Peyer's patch (tissue), 4 donors: Measurements from ENCODE around the gene TTC12. TPM values are rescaled to one million over a fixed set of nuclear protein-coding genes. Genes with fewer than 3 reads are reported as not detected.

Experiments used
- DNase-seq, 3 donors: peaks; one replicate each; pipeline ENCODE4 v3.0.0-alpha.2; 2017 to 2019
- H3K27ac ChIP-seq, 4 donors: fragments of 200-600 bp; sonication (generic); one replicate each; pipeline ENCODE4 v1.5.1; 2016 to 2019
- H3K27me3 ChIP-seq, 2 donors: fragments of 200-600 bp; sonication (generic); one replicate each; pipeline ENCODE4 v1.5.1; 2019
- H3K36me3 ChIP-seq, 3 donors: fragments of 200-600 bp; sonication (generic); one replicate each; pipeline ENCODE4 v1.5.1; 2016 to 2019
- H3K4me1 ChIP-seq, 4 donors: fragments of 200-600 bp; sonication (generic); one replicate each; pipeline ENCODE4 v1.5.1; 2016 to 2019
- H3K4me3 ChIP-seq, 4 donors: fragments of 200-600 bp; sonication (generic); 1 replicate in 3 of 4; 2 replicates in 1 of 4; pipeline ENCODE4 v1.5.1; 2016 to 2019; ENCODE audit warnings: mild to moderate bottlenecking in 1 of 4
- H3K9me3 ChIP-seq, 4 donors: fragments of 200-600 bp; sonication (generic); one replicate each; pipeline ENCODE4 v1.5.1; 2016 to 2019; ENCODE audit warnings: mild to moderate bottlenecking in 1 of 4
- CTCF ChIP-seq, 6 experiments: fragments of 450-650 bp in 4 of 6; fragments of 200-600 bp in 2 of 6; sonication (generic) in 1 of 6; IDR thresholded peaks; one replicate each; pipeline ENCODE4 v1.5.1; 2017 to 2019; ENCODE audit warnings: antibody characterized with exemption in 6 of 6, mild to moderate bottlenecking in 3 of 6, moderate library complexity in 1 of 6
- POLR2A ChIP-seq, 2 donors: fragments of 450-650 bp; IDR thresholded peaks; one replicate each; pipeline ENCODE4 v1.5.1; 2017; ENCODE audit warnings: antibody characterized with exemption in 2 of 2, mild to moderate bottlenecking in 2 of 2, moderate library complexity in 2 of 2
- total RNA-seq, 4 donors: library from RNA; depleted of rRNA; stranded (reverse); fragments of >200 nt; gene quantifications; one replicate each; pipeline ENCODE4 v1.1.0, GENCODE V29; 2016

The TTC12 gene, protein sequence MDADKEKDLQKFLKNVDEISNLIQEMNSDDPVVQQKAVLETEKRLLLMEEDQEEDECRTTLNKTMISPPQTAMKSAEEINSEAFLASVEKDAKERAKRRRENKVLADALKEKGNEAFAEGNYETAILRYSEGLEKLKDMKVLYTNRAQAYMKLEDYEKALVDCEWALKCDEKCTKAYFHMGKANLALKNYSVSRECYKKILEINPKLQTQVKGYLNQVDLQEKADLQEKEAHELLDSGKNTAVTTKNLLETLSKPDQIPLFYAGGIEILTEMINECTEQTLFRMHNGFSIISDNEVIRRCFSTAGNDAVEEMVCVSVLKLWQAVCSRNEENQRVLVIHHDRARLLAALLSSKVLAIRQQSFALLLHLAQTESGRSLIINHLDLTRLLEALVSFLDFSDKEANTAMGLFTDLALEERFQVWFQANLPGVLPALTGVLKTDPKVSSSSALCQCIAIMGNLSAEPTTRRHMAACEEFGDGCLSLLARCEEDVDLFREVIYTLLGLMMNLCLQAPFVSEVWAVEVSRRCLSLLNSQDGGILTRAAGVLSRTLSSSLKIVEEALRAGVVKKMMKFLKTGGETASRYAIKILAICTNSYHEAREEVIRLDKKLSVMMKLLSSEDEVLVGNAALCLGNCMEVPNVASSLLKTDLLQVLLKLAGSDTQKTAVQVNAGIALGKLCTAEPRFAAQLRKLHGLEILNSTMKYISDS
- 10 to 100 TPM in 3 of 4 donors, 1 to 10 TPM in 1; 6.3 to 62.7 (median 19.8) TPM for total RNA-seq

DNA sequence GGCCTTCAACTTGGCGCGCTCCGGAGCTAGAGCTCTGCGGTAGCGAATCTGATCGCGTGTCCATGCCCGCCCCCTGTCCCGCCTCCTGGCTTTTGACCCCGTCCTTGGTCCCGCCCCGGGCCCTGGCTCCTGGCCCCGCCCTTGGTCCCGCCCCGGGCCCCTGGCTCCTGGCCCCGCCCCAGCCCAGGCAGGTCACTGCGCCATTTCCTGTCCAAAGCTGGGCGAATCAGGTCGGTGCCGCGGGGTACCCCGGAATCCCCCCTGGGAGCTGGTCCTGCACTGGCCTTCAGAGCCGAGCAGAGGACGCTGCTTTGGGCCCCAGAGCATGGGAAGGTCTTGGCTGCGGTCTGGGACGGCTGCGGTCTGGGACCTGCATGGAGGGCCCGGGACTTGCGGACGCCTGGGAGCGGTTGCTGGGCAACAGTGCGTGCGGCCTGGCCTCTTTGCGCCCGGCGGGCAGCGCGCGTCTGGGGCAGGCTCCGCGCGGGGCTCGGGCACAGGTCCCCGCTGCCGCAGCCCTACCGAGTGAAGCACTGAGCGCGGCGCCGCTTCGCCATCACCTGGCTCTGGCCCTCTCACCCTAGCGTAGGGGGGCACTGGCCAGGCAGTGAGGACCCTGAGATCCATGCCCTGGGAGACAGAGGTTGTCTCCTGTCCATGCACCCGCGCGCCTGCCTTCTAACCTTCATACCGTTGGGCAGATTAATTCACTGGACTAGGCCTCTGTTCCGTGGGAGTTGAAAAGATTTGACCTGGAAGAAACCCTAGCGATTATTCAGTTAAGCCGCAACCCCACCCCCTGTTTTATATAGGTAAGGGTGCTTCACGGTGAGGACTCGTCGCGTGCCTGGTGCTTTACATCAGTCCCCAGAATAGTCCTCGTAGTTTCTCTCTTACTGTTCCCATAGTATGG lies at the start of gene TTC12:
Gene TTC12, plus strand, starts transcription at position 195 of the 913 bp plus-strand sequence. CDS start 1,675 bp downstream, outside the sequence.
- no peaks in the 10 kb centered on the region for H3K36me3 ChIP-seq
- H3K9me3 ChIP-seq, result no peaks in the 10 kb centered on the region

GRCh38 chr11:113265362-113265761 lies 49.0 kb upstream of the TTC12 start:
- no peak overlapping the region for H3K4me3 ChIP-seq
- H3K9me3 ChIP-seq, result no peaks in the 10 kb centered on the region
- no peak for DNase-seq
- H3K27ac ChIP-seq, result no peak overlapping the region
- H3K27me3 ChIP-seq, result no peaks in the 10 kb centered on the region
- H3K4me1 ChIP-seq, result no peaks in the 10 kb centered on the region
- no peak for TF ChIP-seq POLR2A (IDR thresholded peaks at IDR 0.05)
- TF ChIP-seq CTCF (IDR thresholded peaks at IDR 0.05), result no peak
- no peaks in the 10 kb centered on the region for H3K36me3 ChIP-seq

More for the DNA sequence above, at the start of gene TTC12:
- Histone ChIP-seq H3K4me1 (peaks cover 0 to 5% (median 2%) of the 10 kb centered on the region in 4 donors), H3K4me3 (peak within 1 kb of the TSS; percentile 74 to 94 (median 92)), H3K27me3 (no peaks in the 10 kb centered on the region), H3K27ac (peak within 1 kb of the TSS; percentile 82 to 92 (median 88))
- TF ChIP-seq POLR2A (IDR thresholded peaks at IDR 0.05) (peak; percentile 21 to 48), CTCF (IDR thresholded peaks at IDR 0.05) (peak in 1 of 6 experiments; percentile 1)
- DNase-seq, result peak; percentile 93 to 98 (median 98)

DNA sequence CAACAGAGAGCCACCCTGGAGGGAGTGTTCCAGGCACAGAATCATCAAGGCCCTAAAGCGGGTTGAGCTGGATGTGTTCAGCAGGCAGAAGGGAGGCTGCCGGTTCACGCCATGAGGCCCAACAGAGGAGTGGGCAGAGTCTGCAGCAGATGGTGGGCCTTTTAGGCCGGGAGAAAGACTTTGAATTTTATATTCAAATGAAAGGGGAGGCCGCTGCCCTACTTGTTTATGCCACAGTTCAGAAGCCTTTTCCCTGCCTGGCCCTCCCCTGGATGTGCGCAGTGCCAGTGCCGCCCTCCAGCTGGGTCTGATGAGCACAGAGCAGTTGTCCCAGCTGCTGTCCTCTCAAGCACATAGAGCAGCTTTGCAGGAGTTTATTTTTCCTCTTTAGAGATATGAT lies 46.9 kb upstream of the TTC12 start:
- no peak overlapping the region for H3K4me3 ChIP-seq
- no peak for DNase-seq
- H3K27ac ChIP-seq, result no peak overlapping the region
- no peaks in the 10 kb centered on the region for H3K9me3 ChIP-seq
- no peaks in the 10 kb centered on the region for H3K27me3 ChIP-seq
- TF ChIP-seq CTCF (IDR thresholded peaks at IDR 0.05) (no peak), POLR2A (IDR thresholded peaks at IDR 0.05) (no peak)
- H3K36me3 ChIP-seq, result no peaks in the 10 kb centered on the region
- no peaks in the 10 kb centered on the region for H3K4me1 ChIP-seq

GRCh38 chr11:113269096-113269495 lies 45.3 kb upstream of the TTC12 start:
- Histone ChIP-seq H3K4me3 (no peak overlapping the region), H3K4me1 (no peaks in the 10 kb centered on the region), H3K27ac (no peak overlapping the region), H3K36me3 (no peaks in the 10 kb centered on the region), H3K27me3 (no peaks in the 10 kb centered on the region), H3K9me3 (no peaks in the 10 kb centered on the region)
- DNase-seq, result no peak
- no peak for TF ChIP-seq CTCF (IDR thresholded peaks at IDR 0.05)
- no peak for TF ChIP-seq POLR2A (IDR thresholded peaks at IDR 0.05)

GRCh38 chr11:113269636-113270035 lies 44.7 kb upstream of the TTC12 start:
- Histone ChIP-seq H3K9me3 (no peaks in the 10 kb centered on the region), H3K4me3 (no peak overlapping the region), H3K4me1 (no peaks in the 10 kb centered on the region), H3K27me3 (no peaks in the 10 kb centered on the region), H3K27ac (no peak overlapping the region), H3K36me3 (no peaks in the 10 kb centered on the region)
- TF ChIP-seq CTCF (IDR thresholded peaks at IDR 0.05) (no peak), POLR2A (IDR thresholded peaks at IDR 0.05) (no peak)
- no peak for DNase-seq
